Naive thymus-derived CD8-positive, alpha-beta T cell (primary cell): ENCODE data around the gene POLDIP2. TPM values are rescaled to one million over a fixed set of nuclear protein-coding genes. Genes with fewer than 3 reads are reported as not detected.

Experiments
- ATAC-seq, 2 donors: fragments of 150-1000 bp; cut with Tn5 transposase in 1 of 2; sonication (Bioruptor Pico), chemical (Tn5 transposase) in 1 of 2; 1 replicate in 1 of 2; 2 replicates in 1 of 2; pipeline ENCODE4 v1.10.0; 2021; ENCODE audit warnings: mild to moderate bottlenecking in 2 of 2, moderate library complexity in 2 of 2
- POLR2A ChIA-PET: fragments of 350-600 bp; sonication (Branson Sonifier 250); formaldehyde crosslinking; loops from one replicate; lab custom pipeline; 2021; ENCODE audit warnings: antibody characterized with exemption; lab: Charles Lee
- DNase-seq, 10 donors: peaks; one replicate each; pipeline versions ENCODE4 v3.0.0 to v3.0.0-alpha.2; 2020 to 2022
- H3K27ac Mint-ChIP-seq, 10 donors: one replicate each; pipeline ENCODE4 v1.8.0; 2020 to 2022; ENCODE audit warnings: mild to moderate bottlenecking in 10 of 10, mixed read lengths in 10 of 10, moderate library complexity in 4 of 10, inconsistent platforms in 1 of 10
- H3K27me3 Mint-ChIP-seq, 5 donors: one replicate each; pipeline ENCODE4 v1.8.0; 2021 to 2022; ENCODE audit warnings: mixed read lengths in 5 of 5
- H3K36me3 Mint-ChIP-seq, 3 donors: one replicate each; pipeline ENCODE4 v1.8.0; 2020 to 2022; ENCODE audit warnings: mixed read lengths in 3 of 3, mild to moderate bottlenecking in 2 of 3, inconsistent platforms in 1 of 3
- H3K4me1 Mint-ChIP-seq, 4 donors: one replicate each; pipeline ENCODE4 v1.8.0; 2021 to 2022; ENCODE audit warnings: mixed read lengths in 4 of 4
- H3K4me3 Mint-ChIP-seq, 10 donors: one replicate each; pipeline ENCODE4 v1.8.0; 2020 to 2022; ENCODE audit warnings: mild to moderate bottlenecking in 10 of 10, mixed read lengths in 10 of 10, moderate library complexity in 6 of 10, inconsistent platforms in 1 of 10
- H3K9me3 Mint-ChIP-seq, 9 donors: one replicate each; pipeline ENCODE4 v1.8.0; 2020 to 2022; ENCODE audit warnings: mixed read lengths in 9 of 9, mild to moderate bottlenecking in 3 of 9, inconsistent platforms in 1 of 9, moderate library complexity in 1 of 9
- polyA plus RNA-seq, 3 donors: library from polyadenylated mRNA; unstranded; fragments of 300-500 nt; fragmentation: Illumina TruSeq; gene quantifications; one replicate each; pipeline ENCODE4 v1.2.3, GENCODE V29; 2021
- total RNA-seq, 8 experiments: library from RNA in 2 of 8; stranded (reverse) in 2 of 8; gene quantifications; one replicate each; pipeline ENCODE4 v1.2.3 and lab custom pipeline; 2021 to 2026

POLDIP2 gene
- total and polyA plus RNA-seq, 5 experiments from 2014 or later = 35.4 to 90.3 (median 81.3) TPM

GRCh38 chr17:28386391-28386790 is 29.1 kb upstream of the POLDIP2 start:
- Mint-ChIP-seq H3K9me3 (no peaks in the 10 kb centered on the region), H3K4me1 (peaks cover 16 to 38% (median 31%) of the 10 kb centered on the region in 4 donors), H3K36me3 (peaks cover 0 to 36% (median 19%) of the 10 kb centered on the region in 3 donors), H3K27me3 (peaks cover 0 to 6% (median 0%) of the 10 kb centered on the region in 5 donors), H3K27ac (no peak overlapping the region), H3K4me3 (peak overlapping the region in 5 of 10 donors; percentile 4 to 98 (median 93))
- ATAC-seq = no peak
- DNase-seq = no peak
- POLR2A ChIA-PET = no interaction called here

- peaks cover 0 to 8% (median 0%) of the 10 kb centered on the region in 5 donors for H3K27me3 Mint-ChIP-seq
- peaks cover 0 to 26% (median 13%) of the 10 kb centered on the region in 3 donors for H3K36me3 Mint-ChIP-seq
- H3K27ac Mint-ChIP-seq = peak overlapping the region in 8 of 10 donors; percentile 8 to 92 (median 75)
- POLR2A ChIA-PET = interaction anchor here (1.0 to 2.8 kb wide), 5 partner anchors 13 to 578 kb away, joined by 3 to 22 read pairs (median 12); partner anchors contain the start of genes IFT20, POLDIP2, SARM1 and TNFAIP1
- peak overlapping the region; percentile 89 to 98 (median 94) for H3K4me3 Mint-ChIP-seq
- H3K9me3 Mint-ChIP-seq = no peaks in the 10 kb centered on the region
- ATAC-seq (peak; percentile 7 to 24), DNase-seq (no peak)
- peaks cover 19 to 48% (median 33%) of the 10 kb centered on the region in 4 donors for H3K4me1 Mint-ChIP-seq
Measured at GRCh38 chr17:28385406-28385805, 28.1 kb upstream of the POLDIP2 start.

GRCh38 chr17:28385037-28385400 is 27.7 kb upstream of the POLDIP2 start:
- DNase-seq = no peak
- Mint-ChIP-seq H3K36me3 (peaks cover 0 to 24% (median 12%) of the 10 kb centered on the region in 3 donors), H3K4me1 (peaks cover 19 to 51% (median 36%) of the 10 kb centered on the region in 4 donors), H3K27ac (peak overlapping the region in 9 of 10 donors; percentile 8 to 91 (median 87)), H3K4me3 (peak overlapping the region; percentile 89 to 98 (median 94)), H3K27me3 (peaks cover 0 to 10% (median 0%) of the 10 kb centered on the region in 5 donors), H3K9me3 (no peaks in the 10 kb centered on the region)
- peak; percentile 8 to 11 for ATAC-seq
- POLR2A ChIA-PET = interaction anchor here (0.5 to 2.8 kb wide), 7 partner anchors 13 to 578 kb away, joined by 3 to 22 read pairs (median 7); partner anchors contain the start of genes IFT20, POLDIP2, SARM1 and TNFAIP1

- ATAC-seq (peak; percentile 90 to 94), DNase-seq (peak; percentile 40 to 75 (median 48))
- Mint-ChIP-seq H3K27ac (peak overlapping the region; percentile 8 to 91 (median 86)), H3K4me1 (peaks cover 19 to 51% (median 36%) of the 10 kb centered on the region in 4 donors), H3K9me3 (no peaks in the 10 kb centered on the region), H3K36me3 (peaks cover 0 to 18% (median 7%) of the 10 kb centered on the region in 3 donors), H3K4me3 (peak overlapping the region; percentile 89 to 98 (median 94)), H3K27me3 (peaks cover 0 to 10% (median 0%) of the 10 kb centered on the region in 5 donors)
- POLR2A ChIA-PET = interaction anchor here (0.5 to 2.8 kb wide), 11 partner anchors 8 to 577 kb away, joined by 3 to 22 read pairs (median 4); partner anchors contain the start of genes IFT20, POLDIP2, SARM1 and TNFAIP1
Measured at GRCh38 chr17:28384281-28385036, 27.1 kb upstream of the POLDIP2 start.

- peak overlapping the region in 6 of 10 donors; percentile 2 to 67 (median 54) for H3K4me3 Mint-ChIP-seq
- POLR2A ChIA-PET = interaction anchor here (0.5 to 0.6 kb wide), 2 partner anchors 15 to 52 kb away, joined by 3 read pairs; no protein-coding TSS in a partner anchor
- no peak for DNase-seq
Measured at GRCh38 chr17:28381141-28381825, 24.0 kb upstream of the POLDIP2 start.

GRCh38 chr17:28379814-28380801 is 22.8 kb upstream of the POLDIP2 start:
- Mint-ChIP-seq H3K9me3 (no peaks in the 10 kb centered on the region), H3K27me3 (peaks cover 0 to 10% (median 0%) of the 10 kb centered on the region in 5 donors), H3K4me3 (peak overlapping the region in 3 of 10 donors; percentile 15 to 55 (median 41)), H3K27ac (peak overlapping the region in 1 of 10 donors; percentile 50), H3K4me1 (peaks cover 15 to 36% (median 23%) of the 10 kb centered on the region in 4 donors), H3K36me3 (peaks cover 0 to 5% (median 5%) of the 10 kb centered on the region in 3 donors)
- ATAC-seq (no peak), DNase-seq (peak in 1 of 10 donors; percentile 26)
- POLR2A ChIA-PET = interaction anchor here (0.5 kb wide), 1 partner anchor 14 kb away, joined by 3 read pairs; no protein-coding TSS in a partner anchor

More at GRCh38 chr17:28381141-28381825, 24.0 kb upstream of the POLDIP2 start:
- H3K4me1 Mint-ChIP-seq = peaks cover 18 to 44% (median 32%) of the 10 kb centered on the region in 4 donors
- ATAC-seq = no peak
- peak overlapping the region in 1 of 10 donors; percentile 52 for H3K27ac Mint-ChIP-seq
- H3K9me3 Mint-ChIP-seq = no peaks in the 10 kb centered on the region
- H3K36me3 Mint-ChIP-seq = peaks cover 0 to 5% (median 5%) of the 10 kb centered on the region in 3 donors
- peaks cover 0 to 10% (median 0%) of the 10 kb centered on the region in 5 donors for H3K27me3 Mint-ChIP-seq

- Mint-ChIP-seq H3K9me3 (no peaks in the 10 kb centered on the region), H3K27me3 (no peaks in the 10 kb centered on the region), H3K4me1 (peaks cover 12 to 25% (median 23%) of the 10 kb centered on the region in 4 donors), H3K4me3 (peak overlapping the region; percentile 68 to 86 (median 74)), H3K27ac (peak overlapping the region in 7 of 10 donors; percentile 34 to 94 (median 62)), H3K36me3 (peaks cover 0 to 4% (median 3%) of the 10 kb centered on the region in 3 donors)
- no peak for ATAC-seq
- POLR2A ChIA-PET = interaction anchor here (0.6 to 4.9 kb wide), 5 partner anchors 11 to 67 kb away, joined by 4 to 29 read pairs (median 14); partner anchors contain the start of genes IFT20, POLDIP2 and TNFAIP1
- DNase-seq = peak in 1 of 10 donors; percentile 34
Measured at GRCh38 chr17:28372945-28373274, 15.6 kb upstream of the POLDIP2 start.

GRCh38 chr17:28372203-28372944 is 15.0 kb upstream of the POLDIP2 start:
- H3K27me3 Mint-ChIP-seq = no peaks in the 10 kb centered on the region
- H3K9me3 Mint-ChIP-seq = no peaks in the 10 kb centered on the region
- H3K4me3 Mint-ChIP-seq = peak overlapping the region; percentile 68 to 99 (median 78)
- DNase-seq (peak in 1 of 10 donors; percentile 54), ATAC-seq (peak; percentile 3 to 5)
- H3K4me1 Mint-ChIP-seq = peaks cover 12 to 25% (median 23%) of the 10 kb centered on the region in 4 donors
- H3K36me3 Mint-ChIP-seq = peaks cover 0 to 4% (median 3%) of the 10 kb centered on the region in 3 donors
- POLR2A ChIA-PET = interaction anchor here (0.6 to 4.9 kb wide), 7 partner anchors 12 to 355 kb away, joined by 3 to 29 read pairs (median 12); partner anchors contain the start of genes IFT20, POLDIP2 and TNFAIP1
- H3K27ac Mint-ChIP-seq = peak overlapping the region in 9 of 10 donors; percentile 50 to 94 (median 73)

- peak; percentile 84 to 85 for ATAC-seq
- Mint-ChIP-seq H3K4me1 (peaks cover 12 to 25% (median 23%) of the 10 kb centered on the region in 4 donors), H3K27me3 (no peaks in the 10 kb centered on the region), H3K36me3 (peaks cover 0 to 4% (median 3%) of the 10 kb centered on the region in 3 donors), H3K4me3 (peak within 1 kb of the TSS; percentile 86 to 99 (median 96)), H3K9me3 (no peaks in the 10 kb centered on the region), H3K27ac (peak within 1 kb of the TSS; percentile 87 to 98 (median 96))
- POLR2A ChIA-PET = interaction anchor here (0.6 to 4.9 kb wide), 6 partner anchors 13 to 1975 kb away, joined by 3 to 29 read pairs (median 8); partner anchors contain the start of genes IFT20, POLDIP2 and TNFAIP1
- DNase-seq = peak; percentile 64 to 89 (median 76)
Measured at GRCh38 chr17:28371245-28372202, 14.2 kb upstream of the POLDIP2 start, which contains the start of gene SARM1. Gene SARM1 (plus strand): TSS chr17:28371694. CDS start chr17:28372033, 339 bp downstream.
